IMR-90 (cell line): ENCODE data around the gene CCDC97.

ENCODE experiments used
- CEBPB ChIP-seq: IDR thresholded peaks from 2 replicates; pipeline ENCODE4 v1.6.1; 2012; ENCODE audit warnings: low read depth, low read length, improper control_type of control experiment
- CHD1 ChIP-seq: IDR thresholded peaks from 2 replicates; pipeline ENCODE4 v1.6.1; 2012; ENCODE audit warnings: low read depth, low read length, improper control_type of control experiment
- MAFK ChIP-seq: IDR thresholded peaks from 2 replicates; pipeline ENCODE4 v1.6.1; 2012; ENCODE audit warnings: low read depth, low read length, improper control_type of control experiment
- POLR2A ChIP-seq: IDR thresholded peaks from 2 replicates; pipeline ENCODE4 v1.6.1; 2012; ENCODE audit warnings: mild to moderate bottlenecking, low read depth, low read length
- RAD21 ChIP-seq: IDR thresholded peaks from 2 replicates; pipeline ENCODE4 v1.6.1; 2012; ENCODE audit warnings: low read length, improper control_type of control experiment
- TF ChIP-seq, protein P1 (sequence below): conservative IDR thresholded peaks from 2 replicates; pipeline ENCODE4 v1.5.1; 2012; ENCODE audit warnings: mild to moderate bottlenecking, low read depth, low read length, improper control_type of control experiment

DNA sequence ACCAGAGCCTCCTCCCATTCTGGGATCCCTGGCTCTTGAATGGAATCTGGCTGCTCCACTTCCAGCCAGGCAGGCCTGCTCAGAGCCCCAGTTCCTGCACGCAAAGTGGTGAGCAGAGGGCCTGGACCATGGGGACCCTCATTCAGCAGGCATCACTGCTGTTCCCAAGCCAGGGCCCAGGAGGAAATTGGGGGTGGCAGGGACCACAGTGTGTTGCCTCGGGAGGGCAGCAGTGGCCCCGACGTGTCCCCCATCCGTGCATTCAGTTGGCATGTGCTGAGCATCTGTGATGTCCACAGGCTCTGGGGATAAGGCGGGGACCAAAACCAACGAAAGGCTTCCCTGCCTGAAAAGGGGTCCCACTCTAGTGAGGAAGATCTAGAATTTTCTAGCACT is 11.2 kb downstream of the CCDC97 start:
- TF ChIP-seq POLR2A (no peak), CHD1 (no peak), CEBPB (no peak), RAD21 (no peak), MAFK (no peak)
- TF ChIP-seq, protein P1, sequence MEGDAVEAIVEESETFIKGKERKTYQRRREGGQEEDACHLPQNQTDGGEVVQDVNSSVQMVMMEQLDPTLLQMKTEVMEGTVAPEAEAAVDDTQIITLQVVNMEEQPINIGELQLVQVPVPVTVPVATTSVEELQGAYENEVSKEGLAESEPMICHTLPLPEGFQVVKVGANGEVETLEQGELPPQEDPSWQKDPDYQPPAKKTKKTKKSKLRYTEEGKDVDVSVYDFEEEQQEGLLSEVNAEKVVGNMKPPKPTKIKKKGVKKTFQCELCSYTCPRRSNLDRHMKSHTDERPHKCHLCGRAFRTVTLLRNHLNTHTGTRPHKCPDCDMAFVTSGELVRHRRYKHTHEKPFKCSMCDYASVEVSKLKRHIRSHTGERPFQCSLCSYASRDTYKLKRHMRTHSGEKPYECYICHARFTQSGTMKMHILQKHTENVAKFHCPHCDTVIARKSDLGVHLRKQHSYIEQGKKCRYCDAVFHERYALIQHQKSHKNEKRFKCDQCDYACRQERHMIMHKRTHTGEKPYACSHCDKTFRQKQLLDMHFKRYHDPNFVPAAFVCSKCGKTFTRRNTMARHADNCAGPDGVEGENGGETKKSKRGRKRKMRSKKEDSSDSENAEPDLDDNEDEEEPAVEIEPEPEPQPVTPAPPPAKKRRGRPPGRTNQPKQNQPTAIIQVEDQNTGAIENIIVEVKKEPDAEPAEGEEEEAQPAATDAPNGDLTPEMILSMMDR = no peak
